HG03045 (cell line): ENCODE data around the gene CBR3.

ENCODE experiments used
- ATAC-seq: cut with Tn5 transposase; IDR thresholded peaks from one replicate; pipeline ENCODE4 v1.9.1; 2021; ENCODE audit warnings: mild to moderate bottlenecking, moderate library complexity; ENCODE audit not compliant: unreplicated experiment

The CBR3 gene

GRCh38 chr21:36179145-36179544, 44.3 kb downstream of the CBR3 start:
- no peak for ATAC-seq

- ATAC-seq = no peak
These were observed 46.1 kb downstream of the CBR3 start for GRCh38 chr21:36180963-36181362.

- ATAC-seq = no peak
These were observed 48.4 kb downstream of the CBR3 start for GRCh38 chr21:36183144-36183795.

GRCh38 chr21:36184545-36184944, 49.7 kb downstream of the CBR3 start:
- ATAC-seq = no peak

GRCh38 chr21:36185523-36185922, 50.6 kb downstream of the CBR3 start:
- no peak for ATAC-seq

- no peak for ATAC-seq
These were observed 51.2 kb downstream of the CBR3 start for GRCh38 chr21:36186081-36186480.

GRCh38 chr21:36186506-36187399, 51.9 kb downstream of the CBR3 start:
- ATAC-seq = no peak

- ATAC-seq = no peak
These were observed 53.3 kb downstream of the CBR3 start for GRCh38 chr21:36188081-36188681.

- no peak for ATAC-seq
These were observed 54.1 kb downstream of the CBR3 start for GRCh38 chr21:36188937-36189336.

- no peak for ATAC-seq
These were observed 55.9 kb downstream of the CBR3 start for GRCh38 chr21:36190736-36191135.

- no peak for ATAC-seq
These were observed 58.3 kb downstream of the CBR3 start for GRCh38 chr21:36193200-36193599.

GRCh38 chr21:36194024-36194423, 59.1 kb downstream of the CBR3 start:
- ATAC-seq = no peak

GRCh38 chr21:36195613-36196012, 60.7 kb downstream of the CBR3 start:
- ATAC-seq = no peak
